OCI-LY7 (cell line): ENCODE results near the gene ERGIC1. TPM values are rescaled to one million over a fixed set of nuclear protein-coding genes. Genes with fewer than 3 reads are reported as not detected.
A peak's percentile ranks its signal among the peaks of the same experiment; 100 is the strongest.

Experiments used
- BruUV-seq: library from RNA; stranded (reverse); fragments of 400-500 nt; replicated peaks from 2 replicates; lab custom pipeline; 2021; lab: Mats Ljungman, UMichigan
- CTCF ChIA-PET: fragments of 300-600 bp; sonication (Branson Sonifier 250); formaldehyde crosslinking; loops from one replicate; lab custom pipeline; 2022; ENCODE audit warnings: antibody characterized with exemption; ENCODE audit not compliant: unreplicated experiment; lab: Charles Lee
- POLR2A ChIA-PET: fragments of 300-600 bp; sonication (Branson Sonifier 250); formaldehyde crosslinking; loops from one replicate; lab custom pipeline; 2022; ENCODE audit warnings: antibody characterized with exemption; lab: Charles Lee
- DNase-seq: peaks from one replicate; pipeline ENCODE4 v3.0.0-alpha.2; 2015; ENCODE audit warnings: low spot score
- H2AFZ ChIP-seq: fragments of 200-600 bp; sonication (generic), shearing (Covaris generic); 2 replicates; pipeline ENCODE4 v1.6.1; 2014; ENCODE audit warnings: mild to moderate bottlenecking, antibody characterized with exemption, low read length, moderate library complexity
- H3K27ac ChIP-seq: fragments of 200-600 bp; sonication (generic); 2 replicates; pipeline ENCODE4 v1.5.1; 2014; ENCODE audit warnings: mixed run types, low read depth, mild to moderate bottlenecking, moderate library complexity, low read length, inconsistent platforms; ENCODE audit not compliant: poor library complexity, severe bottlenecking
- H3K36me3 ChIP-seq: fragments of 200-600 bp; sonication (generic); 2 replicates; pipeline ENCODE4 v1.6.1; 2014; ENCODE audit warnings: mild to moderate bottlenecking, antibody characterized with exemption, low read length, moderate library complexity, mixed read lengths; ENCODE audit not compliant: insufficient read depth
- H3K4me1 ChIP-seq: fragments of 200-600 bp; sonication (generic); 2 replicates; pipeline ENCODE4 v1.5.1; 2014; ENCODE audit warnings: mild to moderate bottlenecking, low read length; ENCODE audit not compliant: insufficient read depth, poor library complexity, severe bottlenecking
- H3K4me2 ChIP-seq: fragments of 200-600 bp; sonication (generic); 2 replicates; pipeline ENCODE4 v1.6.1; 2014; ENCODE audit warnings: mild to moderate bottlenecking, low read length
- H3K4me3 ChIP-seq: fragments of 200-600 bp; sonication (generic); 2 replicates; pipeline ENCODE4 v1.5.1; 2014; ENCODE audit warnings: mild to moderate bottlenecking, low read depth, low read length; ENCODE audit not compliant: poor library complexity, severe bottlenecking
- H3K79me2 ChIP-seq: fragments of 200-600 bp; sonication (generic); 2 replicates; pipeline ENCODE4 v1.6.1; 2016; ENCODE audit warnings: low read depth, mild to moderate bottlenecking, low read length, moderate library complexity, mixed read lengths; ENCODE audit not compliant: insufficient read depth
- H3K9me2 ChIP-seq: fragments of 200-600 bp; sonication (generic); 2 replicates; pipeline ENCODE4 v1.6.1; 2016; ENCODE audit warnings: mild to moderate bottlenecking, low read length, mixed read lengths; ENCODE audit not compliant: insufficient read depth
- H3K9me3 ChIP-seq: fragments of 200-600 bp; sonication (generic); 2 replicates; pipeline ENCODE4 v1.6.1; 2014; ENCODE audit warnings: mild to moderate bottlenecking, mixed run types, low read length, mixed read lengths
- H4K20me1 ChIP-seq: fragments of 200-600 bp; sonication (generic); 2 replicates; pipeline ENCODE4 v1.6.1; 2014; ENCODE audit warnings: mild to moderate bottlenecking, antibody characterized with exemption, low read length, moderate library complexity, mixed read lengths; ENCODE audit not compliant: insufficient read depth
- CTCF ChIP-seq: fragments of 200-600 bp; sonication (generic); conservative IDR thresholded peaks from 2 replicates; pipeline ENCODE4 v1.5.1; 2014; ENCODE audit warnings: mild to moderate bottlenecking, antibody characterized with exemption, low read length, moderate library complexity, mixed read lengths
- EZH2phosphoT487 ChIP-seq: fragments of 200-600 bp; sonication (generic); IDR thresholded peaks from 2 replicates; pipeline ENCODE4 v1.6.1; 2018; ENCODE audit warnings: low read depth, borderline replicate concordance, mild to moderate bottlenecking, mixed run types, antibody characterized with exemption, low read length, moderate library complexity, mixed read lengths
- intact Hi-C: fragments of 100-400 bp; cut with micrococcal nuclease; formaldehyde crosslinking; loops from one replicate; pipeline ENCODE4 v1.10.0; 2022; ENCODE audit not compliant: unreplicated experiment
- total RNA-seq, 2 experiments: library from RNA; depleted of rRNA in 1 of 2; stranded (reverse); fragments of >200 nt in 1 of 2; shearing (Covaris generic) in 1 of 2; gene quantifications; 2 replicates each; pipeline ENCODE4 v1.2.3, GENCODE V29; 2014 to 2022

ERGIC1 gene
- total RNA-seq, 2 experiments from 2014 or later, result 125 to 178 TPM

DNA sequence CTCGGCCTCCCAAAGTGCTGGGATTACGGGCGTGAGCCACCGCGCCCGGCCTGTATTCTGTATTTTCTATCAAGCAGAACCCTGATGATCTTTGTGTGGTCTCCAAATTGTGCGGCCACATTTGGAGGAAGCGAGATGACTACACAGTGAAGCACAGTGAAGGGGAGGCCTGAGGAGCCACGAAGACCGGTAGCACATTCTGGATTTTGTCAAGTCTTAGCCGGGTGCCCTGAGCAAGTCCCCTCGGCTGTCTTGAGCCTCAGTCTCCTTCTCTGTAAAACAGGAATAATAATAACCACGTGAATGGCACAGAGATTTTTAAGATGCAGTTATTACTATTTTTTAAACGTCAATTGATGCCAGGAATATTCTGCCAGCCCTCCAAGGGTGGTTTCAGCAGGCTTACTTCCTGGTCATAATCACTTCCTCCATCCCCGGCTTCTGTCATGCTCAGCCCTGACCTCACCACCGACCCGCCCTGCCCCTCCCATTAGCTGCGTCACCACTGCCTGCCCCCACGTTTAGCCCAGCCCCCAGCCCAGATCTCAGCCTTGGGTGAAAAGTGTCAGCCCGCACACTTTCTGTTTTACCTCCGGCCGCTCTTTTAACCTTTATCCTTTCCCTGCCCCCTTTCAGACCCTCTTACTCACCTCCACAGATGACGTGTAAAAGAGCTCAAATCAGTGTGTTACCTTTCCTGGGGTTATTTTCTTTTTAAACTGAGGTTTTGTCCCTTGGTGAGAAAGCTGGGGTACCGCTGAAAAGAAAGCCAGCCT lies 27.0 kb upstream of the ERGIC1 start:
- H2AFZ ChIP-seq, result peak overlapping the region; percentile 76
- ChIA-PET CTCF (interaction anchor here (0.5 to 0.6 kb wide), 2 partner anchors 87 to 357 kb away, joined by 4 to 7 read pairs; no protein-coding TSS in a partner anchor), POLR2A (interaction anchor here (0.7 to 1.1 kb wide), 4 partner anchors 15 to 42 kb away, joined by 3 to 7 read pairs (median 5); partner anchors contain the start of gene DUSP1)
- H3K4me2 ChIP-seq, result peak overlapping the region; percentile 62
- peak; percentile 68 for DNase-seq
- intact Hi-C loops, result no loop called here
- peaks cover 10% of the 10 kb centered on the region for H3K4me1 ChIP-seq
- H4K20me1 ChIP-seq, result no peaks in the 10 kb centered on the region
- H3K4me3 ChIP-seq, result peak overlapping the region; percentile 11
- no peak overlapping the region for H3K27ac ChIP-seq
- H3K9me2 ChIP-seq, result no peaks in the 10 kb centered on the region
- no TSS peak for BruUV-seq
- H3K9me3 ChIP-seq, result no peaks in the 10 kb centered on the region
- no peaks in the 10 kb centered on the region for H3K79me2 ChIP-seq
- TF ChIP-seq CTCF (no peak), EZH2phosphoT487 (no peak)
- H3K36me3 ChIP-seq, result no peaks in the 10 kb centered on the region

GRCh38 chr5:172807766-172808311 lies 26.2 kb upstream of the ERGIC1 start:
- no peak overlapping the region for H3K27ac ChIP-seq
- no peaks in the 10 kb centered on the region for H3K9me3 ChIP-seq
- H3K4me2 ChIP-seq, result peak overlapping the region; percentile 62
- peak overlapping the region; percentile 76; the same call in 1 of the 2 replicates for H2AFZ ChIP-seq
- DNase-seq, result no peak
- H3K4me3 ChIP-seq, result peak overlapping the region; percentile 11
- CTCF ChIA-PET, result interaction anchor here (0.5 to 0.6 kb wide), 2 partner anchors 88 to 357 kb away, joined by 4 to 7 read pairs; no protein-coding TSS in a partner anchor
- POLR2A ChIA-PET, result interaction anchor here (0.7 to 1.1 kb wide), 4 partner anchors 15 to 43 kb away, joined by 3 to 7 read pairs (median 5); partner anchors contain the start of gene DUSP1
- H3K9me2 ChIP-seq, result no peaks in the 10 kb centered on the region
- H3K36me3 ChIP-seq, result no peaks in the 10 kb centered on the region
- BruUV-seq, result no TSS peak
- no peaks in the 10 kb centered on the region for H3K79me2 ChIP-seq
- H3K4me1 ChIP-seq, result peaks cover 10% of the 10 kb centered on the region
- intact Hi-C loops, result no loop called here
- no peaks in the 10 kb centered on the region for H4K20me1 ChIP-seq
- TF ChIP-seq EZH2phosphoT487, result no peak
- no peak for TF ChIP-seq CTCF
